HEK293T (cell line): Measurements from ENCODE around the gene CES2.

Experiments
- FOXA1 ChIP-seq: fragments of 450-650 bp; IDR thresholded peaks from 2 replicates; pipeline ENCODE4 v1.6.1; 2016; ENCODE audit warnings: mild to moderate bottlenecking
- HDGF ChIP-seq: fragments of 450-650 bp; IDR thresholded peaks from 2 replicates; pipeline ENCODE4 v1.6.1; 2017; ENCODE audit warnings: antibody characterized with exemption, borderline replicate concordance
- PKNOX1 ChIP-seq: fragments of 450-650 bp; IDR thresholded peaks from 2 replicates; pipeline ENCODE4 v1.6.1; 2016
- ZNF384 ChIP-seq: fragments of 450-650 bp; IDR thresholded peaks from 2 replicates; pipeline ENCODE4 v1.6.1; 2016

- no peak for TF ChIP-seq ZNF384
- TF ChIP-seq PKNOX1: no peak
- no peak for TF ChIP-seq FOXA1
- no peak for TF ChIP-seq HDGF
Observed at GRCh38 chr16:66936889-66937554, 1.7 kb downstream of the CES2 start.
